HEK293 (cell line): ENCODE results near the gene SMAD7.

Experiments used
- CTCF ChIA-PET: fragments of 350-600 bp; formaldehyde crosslinking; extraction: SDS; loops from one replicate; lab custom pipeline; 2021; ENCODE audit warnings: antibody characterized with exemption; lab: Yijun Ruan, JAX
- POLR2A ChIA-PET: fragments of 300-600 bp; formaldehyde crosslinking; extraction: SDS; loops from one replicate; lab custom pipeline; 2020; ENCODE audit warnings: antibody characterized with exemption, inconsistent platforms; lab: Yijun Ruan, JAX
- H3K27ac ChIP-seq: fragments of 200-500 bp; sonication (Bioruptor generic); 2 replicates; pipeline ENCODE4 v1.5.1; 2014; ENCODE audit warnings: low read depth, low read length, control low read depth, inconsistent platforms; ENCODE audit errors: extremely low read depth
- H3K36me3 ChIP-seq, 2 experiments: fragments of 200-500 bp in 1 of 2; sonication (Bioruptor generic) in 1 of 2; 1 replicate in 1 of 2; 2 replicates in 1 of 2; pipeline ENCODE4 v1.5.1; 2014 to 2017; ENCODE audit warnings: inconsistent platforms in 2 of 2, low read length in 2 of 2; ENCODE audit not compliant: control insufficient read depth in 2 of 2, insufficient read depth in 1 of 2
- H3K4me1 ChIP-seq: fragments of 200-500 bp; sonication (Bioruptor generic); 2 replicates; pipeline ENCODE4 v1.5.1; 2014; ENCODE audit warnings: mild to moderate bottlenecking, low read length, inconsistent platforms; ENCODE audit not compliant: control insufficient read depth, insufficient read depth
- H3K4me3 ChIP-seq: 2 replicates; pipeline ENCODE4 v1.5.1; 2011; ENCODE audit warnings: low read depth, mild to moderate bottlenecking, control low read depth, low read length, moderate library complexity
- H3K9me3 ChIP-seq: fragments of 200-500 bp; sonication (Bioruptor generic); 2 replicates; pipeline ENCODE4 v1.5.1; 2014; ENCODE audit warnings: low read depth, low read length, inconsistent platforms; ENCODE audit not compliant: control insufficient read depth, insufficient read depth
- KLF16 ChIP-seq: fragments of 450-650 bp; formaldehyde crosslinking; IDR thresholded peaks from 2 replicates; pipeline ENCODE4 v1.5.1; 2017; ENCODE audit warnings: missing biosample characterization, missing genetic modification characterization
- MYNN ChIP-seq: fragments of 450-650 bp; formaldehyde crosslinking; IDR thresholded peaks from 2 replicates; pipeline ENCODE4 v1.5.1; 2016; ENCODE audit warnings: missing biosample characterization, missing genetic modification characterization, borderline replicate concordance
- OSR2 ChIP-seq: fragments of 450-650 bp; formaldehyde crosslinking; IDR thresholded peaks from 2 replicates; pipeline ENCODE4 v1.5.1; 2016; ENCODE audit warnings: missing biosample characterization, missing genetic modification characterization
- SP3 ChIP-seq: fragments of 450-650 bp; formaldehyde crosslinking; IDR thresholded peaks from 2 replicates; pipeline ENCODE4 v1.5.1; 2016; ENCODE audit warnings: missing biosample characterization, missing genetic modification characterization
- ZEB2 ChIP-seq: fragments of 450-650 bp; formaldehyde crosslinking; IDR thresholded peaks from 2 replicates; pipeline ENCODE4 v1.5.1; 2016; ENCODE audit warnings: missing biosample characterization, missing genetic modification characterization
- ZFP37 ChIP-seq: fragments of 450-650 bp; formaldehyde crosslinking; IDR thresholded peaks from 2 replicates; pipeline ENCODE4 v1.5.1; 2016; ENCODE audit warnings: missing biosample characterization, missing genetic modification characterization
- ZNF239 ChIP-seq: fragments of 450-650 bp; formaldehyde crosslinking; IDR thresholded peaks from 2 replicates; pipeline ENCODE4 v1.5.1; 2016; ENCODE audit warnings: missing biosample characterization, missing genetic modification characterization
- ZNF24 ChIP-seq: fragments of 450-650 bp; formaldehyde crosslinking; IDR thresholded peaks from 2 replicates; pipeline ENCODE4 v1.5.1; 2016; ENCODE audit warnings: missing biosample characterization, missing genetic modification characterization
- ZNF335 ChIP-seq: fragments of 450-650 bp; formaldehyde crosslinking; conservative IDR thresholded peaks from 2 replicates; pipeline ENCODE4 v1.5.1; 2016; ENCODE audit warnings: missing biosample characterization, missing genetic modification characterization
- ZNF366 ChIP-seq: fragments of 450-650 bp; formaldehyde crosslinking; conservative IDR thresholded peaks from 2 replicates; pipeline ENCODE4 v1.5.1; 2016; ENCODE audit warnings: missing biosample characterization, missing genetic modification characterization
- ZNF391 ChIP-seq: fragments of 450-650 bp; formaldehyde crosslinking; IDR thresholded peaks from 2 replicates; pipeline ENCODE4 v1.5.1; 2016; ENCODE audit warnings: low read depth, missing biosample characterization, missing genetic modification characterization, borderline replicate concordance
- ZNF558 ChIP-seq: fragments of 450-650 bp; formaldehyde crosslinking; IDR thresholded peaks from 2 replicates; pipeline ENCODE4 v1.5.1; 2016; ENCODE audit warnings: missing biosample characterization, missing genetic modification characterization
- ZNF660 ChIP-seq: fragments of 450-650 bp; IDR thresholded peaks from 2 replicates; pipeline ENCODE4 v1.5.1; 2018; ENCODE audit warnings: missing biosample characterization, mild to moderate bottlenecking, missing genetic modification characterization
- ZNF843 ChIP-seq: fragments of 450-650 bp; formaldehyde crosslinking; IDR thresholded peaks from 2 replicates; pipeline ENCODE4 v1.5.1; 2016; ENCODE audit warnings: missing biosample characterization, missing genetic modification characterization
- TF ChIP-seq, protein P1 (sequence below): fragments of 450-650 bp; formaldehyde crosslinking; IDR thresholded peaks from 2 replicates; pipeline ENCODE4 v1.5.1; 2017; ENCODE audit warnings: missing biosample characterization, missing genetic modification characterization
- TF ChIP-seq, protein P2 (sequence below): IDR thresholded peaks from 2 replicates; pipeline ENCODE4 v1.6.1; 2011; ENCODE audit warnings: mild to moderate bottlenecking, low read depth, low read length, borderline replicate concordance
- TF ChIP-seq, protein P3 (sequence below): fragments of 450-650 bp; formaldehyde crosslinking; IDR thresholded peaks from 2 replicates; pipeline ENCODE4 v1.5.1; 2016; ENCODE audit warnings: missing biosample characterization, missing genetic modification characterization
- TF ChIP-seq, protein P4 (sequence below): fragments of 450-650 bp; formaldehyde crosslinking; IDR thresholded peaks from 2 replicates; pipeline ENCODE4 v1.5.1; 2016; ENCODE audit warnings: missing biosample characterization, missing genetic modification characterization
- TF ChIP-seq, protein P5 (sequence below): fragments of 450-650 bp; formaldehyde crosslinking; IDR thresholded peaks from 2 replicates; pipeline ENCODE4 v1.5.1; 2016; ENCODE audit warnings: missing biosample characterization, missing genetic modification characterization

SMAD7 gene

DNA sequence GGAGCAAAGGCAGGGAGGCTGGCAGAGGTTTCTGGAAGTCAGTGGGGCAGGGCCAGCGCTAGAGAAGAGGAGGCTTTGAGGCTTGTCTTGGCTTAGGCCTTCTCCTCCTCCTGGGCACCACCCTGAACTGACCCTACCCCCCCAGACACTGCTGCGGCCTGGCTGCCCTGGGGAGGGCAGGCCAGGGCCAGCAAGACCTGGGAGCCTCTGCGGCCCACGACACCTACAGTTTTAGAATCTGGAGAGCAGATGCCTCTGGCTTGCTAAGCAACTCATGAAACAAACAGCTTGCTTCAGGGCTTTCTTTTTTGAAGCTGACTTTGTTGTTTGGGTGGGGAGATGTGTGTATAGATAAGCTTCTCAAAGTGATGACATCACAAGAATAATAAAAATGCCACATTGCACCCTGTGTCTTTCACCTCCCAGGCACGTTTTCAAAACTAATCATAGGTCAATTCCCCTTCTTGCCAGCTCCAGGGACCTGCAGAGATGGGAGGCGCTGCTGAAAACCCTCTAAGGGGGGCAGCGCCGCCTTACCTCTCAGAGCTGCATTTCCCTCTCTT, 46.2 kb upstream of the SMAD7 start (continued):
- TF ChIP-seq, protein P1, sequence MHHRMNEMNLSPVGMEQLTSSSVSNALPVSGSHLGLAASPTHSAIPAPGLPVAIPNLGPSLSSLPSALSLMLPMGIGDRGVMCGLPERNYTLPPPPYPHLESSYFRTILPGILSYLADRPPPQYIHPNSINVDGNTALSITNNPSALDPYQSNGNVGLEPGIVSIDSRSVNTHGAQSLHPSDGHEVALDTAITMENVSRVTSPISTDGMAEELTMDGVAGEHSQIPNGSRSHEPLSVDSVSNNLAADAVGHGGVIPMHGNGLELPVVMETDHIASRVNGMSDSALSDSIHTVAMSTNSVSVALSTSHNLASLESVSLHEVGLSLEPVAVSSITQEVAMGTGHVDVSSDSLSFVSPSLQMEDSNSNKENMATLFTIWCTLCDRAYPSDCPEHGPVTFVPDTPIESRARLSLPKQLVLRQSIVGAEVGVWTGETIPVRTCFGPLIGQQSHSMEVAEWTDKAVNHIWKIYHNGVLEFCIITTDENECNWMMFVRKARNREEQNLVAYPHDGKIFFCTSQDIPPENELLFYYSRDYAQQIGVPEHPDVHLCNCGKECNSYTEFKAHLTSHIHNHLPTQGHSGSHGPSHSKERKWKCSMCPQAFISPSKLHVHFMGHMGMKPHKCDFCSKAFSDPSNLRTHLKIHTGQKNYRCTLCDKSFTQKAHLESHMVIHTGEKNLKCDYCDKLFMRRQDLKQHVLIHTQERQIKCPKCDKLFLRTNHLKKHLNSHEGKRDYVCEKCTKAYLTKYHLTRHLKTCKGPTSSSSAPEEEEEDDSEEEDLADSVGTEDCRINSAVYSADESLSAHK (tag by site-specific recombination) = peak; percentile 47; the same call in 1 of the 2 replicates
- TF ChIP-seq SP3 (tag by site-specific recombination) = peak; percentile 33; the same call in 1 of the 2 replicates
- peak; percentile 64; the same call in 1 of the 2 replicates for TF ChIP-seq ZEB2 (tag by site-specific recombination)
- TF ChIP-seq ZNF239 (tag by site-specific recombination) = no peak
- TF ChIP-seq, protein P2, sequence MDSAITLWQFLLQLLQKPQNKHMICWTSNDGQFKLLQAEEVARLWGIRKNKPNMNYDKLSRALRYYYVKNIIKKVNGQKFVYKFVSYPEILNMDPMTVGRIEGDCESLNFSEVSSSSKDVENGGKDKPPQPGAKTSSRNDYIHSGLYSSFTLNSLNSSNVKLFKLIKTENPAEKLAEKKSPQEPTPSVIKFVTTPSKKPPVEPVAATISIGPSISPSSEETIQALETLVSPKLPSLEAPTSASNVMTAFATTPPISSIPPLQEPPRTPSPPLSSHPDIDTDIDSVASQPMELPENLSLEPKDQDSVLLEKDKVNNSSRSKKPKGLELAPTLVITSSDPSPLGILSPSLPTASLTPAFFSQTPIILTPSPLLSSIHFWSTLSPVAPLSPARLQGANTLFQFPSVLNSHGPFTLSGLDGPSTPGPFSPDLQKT = no peak
- TF ChIP-seq ZNF660 = no peak
- TF ChIP-seq, protein P3, sequence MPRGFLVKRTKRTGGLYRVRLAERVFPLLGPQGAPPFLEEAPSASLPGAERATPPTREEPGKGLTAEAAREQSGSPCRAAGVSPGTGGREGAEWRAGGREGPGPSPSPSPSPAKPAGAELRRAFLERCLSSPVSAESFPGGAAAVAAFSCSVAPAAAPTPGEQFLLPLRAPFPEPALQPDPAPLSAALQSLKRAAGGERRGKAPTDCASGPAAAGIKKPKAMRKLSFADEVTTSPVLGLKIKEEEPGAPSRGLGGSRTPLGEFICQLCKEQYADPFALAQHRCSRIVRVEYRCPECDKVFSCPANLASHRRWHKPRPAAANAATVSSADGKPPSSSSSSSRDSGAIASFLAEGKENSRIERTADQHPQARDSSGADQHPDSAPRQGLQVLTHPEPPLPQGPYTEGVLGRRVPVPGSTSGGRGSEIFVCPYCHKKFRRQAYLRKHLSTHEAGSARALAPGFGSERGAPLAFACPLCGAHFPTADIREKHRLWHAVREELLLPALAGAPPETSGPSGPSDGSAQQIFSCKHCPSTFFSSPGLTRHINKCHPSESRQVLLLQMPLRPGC = peak; percentile 51; the same call in 1 of the 2 replicates
- TF ChIP-seq ZNF843 (tag by site-specific recombination) = peak; percentile 74
- peak; percentile 76 for TF ChIP-seq KLF16 (tag by site-specific recombination)
- TF ChIP-seq, protein P4, sequence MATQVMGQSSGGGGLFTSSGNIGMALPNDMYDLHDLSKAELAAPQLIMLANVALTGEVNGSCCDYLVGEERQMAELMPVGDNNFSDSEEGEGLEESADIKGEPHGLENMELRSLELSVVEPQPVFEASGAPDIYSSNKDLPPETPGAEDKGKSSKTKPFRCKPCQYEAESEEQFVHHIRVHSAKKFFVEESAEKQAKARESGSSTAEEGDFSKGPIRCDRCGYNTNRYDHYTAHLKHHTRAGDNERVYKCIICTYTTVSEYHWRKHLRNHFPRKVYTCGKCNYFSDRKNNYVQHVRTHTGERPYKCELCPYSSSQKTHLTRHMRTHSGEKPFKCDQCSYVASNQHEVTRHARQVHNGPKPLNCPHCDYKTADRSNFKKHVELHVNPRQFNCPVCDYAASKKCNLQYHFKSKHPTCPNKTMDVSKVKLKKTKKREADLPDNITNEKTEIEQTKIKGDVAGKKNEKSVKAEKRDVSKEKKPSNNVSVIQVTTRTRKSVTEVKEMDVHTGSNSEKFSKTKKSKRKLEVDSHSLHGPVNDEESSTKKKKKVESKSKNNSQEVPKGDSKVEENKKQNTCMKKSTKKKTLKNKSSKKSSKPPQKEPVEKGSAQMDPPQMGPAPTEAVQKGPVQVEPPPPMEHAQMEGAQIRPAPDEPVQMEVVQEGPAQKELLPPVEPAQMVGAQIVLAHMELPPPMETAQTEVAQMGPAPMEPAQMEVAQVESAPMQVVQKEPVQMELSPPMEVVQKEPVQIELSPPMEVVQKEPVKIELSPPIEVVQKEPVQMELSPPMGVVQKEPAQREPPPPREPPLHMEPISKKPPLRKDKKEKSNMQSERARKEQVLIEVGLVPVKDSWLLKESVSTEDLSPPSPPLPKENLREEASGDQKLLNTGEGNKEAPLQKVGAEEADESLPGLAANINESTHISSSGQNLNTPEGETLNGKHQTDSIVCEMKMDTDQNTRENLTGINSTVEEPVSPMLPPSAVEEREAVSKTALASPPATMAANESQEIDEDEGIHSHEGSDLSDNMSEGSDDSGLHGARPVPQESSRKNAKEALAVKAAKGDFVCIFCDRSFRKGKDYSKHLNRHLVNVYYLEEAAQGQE = no peak
- peak; percentile 80; the same call in 1 of the 2 replicates for TF ChIP-seq ZNF24
- peak; percentile 91 for TF ChIP-seq ZNF366 (tag by site-specific recombination)
- TF ChIP-seq ZNF558 (tag by site-specific recombination) = peak; percentile 80
- TF ChIP-seq, protein P5, sequence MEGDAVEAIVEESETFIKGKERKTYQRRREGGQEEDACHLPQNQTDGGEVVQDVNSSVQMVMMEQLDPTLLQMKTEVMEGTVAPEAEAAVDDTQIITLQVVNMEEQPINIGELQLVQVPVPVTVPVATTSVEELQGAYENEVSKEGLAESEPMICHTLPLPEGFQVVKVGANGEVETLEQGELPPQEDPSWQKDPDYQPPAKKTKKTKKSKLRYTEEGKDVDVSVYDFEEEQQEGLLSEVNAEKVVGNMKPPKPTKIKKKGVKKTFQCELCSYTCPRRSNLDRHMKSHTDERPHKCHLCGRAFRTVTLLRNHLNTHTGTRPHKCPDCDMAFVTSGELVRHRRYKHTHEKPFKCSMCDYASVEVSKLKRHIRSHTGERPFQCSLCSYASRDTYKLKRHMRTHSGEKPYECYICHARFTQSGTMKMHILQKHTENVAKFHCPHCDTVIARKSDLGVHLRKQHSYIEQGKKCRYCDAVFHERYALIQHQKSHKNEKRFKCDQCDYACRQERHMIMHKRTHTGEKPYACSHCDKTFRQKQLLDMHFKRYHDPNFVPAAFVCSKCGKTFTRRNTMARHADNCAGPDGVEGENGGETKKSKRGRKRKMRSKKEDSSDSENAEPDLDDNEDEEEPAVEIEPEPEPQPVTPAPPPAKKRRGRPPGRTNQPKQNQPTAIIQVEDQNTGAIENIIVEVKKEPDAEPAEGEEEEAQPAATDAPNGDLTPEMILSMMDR (tag by site-specific recombination) = peak; percentile 59
- TF ChIP-seq, all 188 proteins: peak for 41

DNA sequence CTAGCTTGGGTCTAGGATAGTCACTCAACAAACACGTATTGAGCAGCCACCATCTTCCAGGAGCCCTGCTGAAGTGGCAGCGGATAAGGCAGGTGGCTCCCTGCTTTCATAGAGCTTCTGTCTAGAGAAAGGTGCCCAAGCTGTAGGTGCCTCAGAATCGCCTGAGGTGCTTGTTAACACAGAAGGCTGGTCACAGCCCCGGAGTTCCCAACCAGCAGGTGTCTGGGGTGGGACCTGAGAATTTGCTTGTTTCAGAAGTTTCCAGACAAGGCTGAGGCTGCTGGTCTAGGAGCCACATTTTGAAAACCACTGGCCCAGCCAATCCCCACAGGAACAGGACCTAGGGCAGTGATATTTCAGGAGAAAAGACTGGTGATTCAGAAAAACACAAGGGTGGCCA, 45.3 kb upstream of the SMAD7 start:
- H3K4me1 ChIP-seq = peaks cover 43% of the 10 kb centered on the region
- no peak overlapping the region; the same call in 1 of the 2 replicates for H3K27ac ChIP-seq
- H3K36me3 ChIP-seq = no peaks in the 10 kb centered on the region
- no peak overlapping the region for H3K4me3 ChIP-seq
- TF ChIP-seq ZFP37 (tag by site-specific recombination) (no peak), ZNF335 (tag by site-specific recombination) (no peak), MYNN (tag by site-specific recombination) (no peak), OSR2 (tag by site-specific recombination) (peak; percentile 53; the same call in 1 of the 2 replicates), ZNF391 (tag by site-specific recombination) (no peak)
- TF ChIP-seq, all 188 proteins: peak for 1
- ChIA-PET POLR2A (interaction anchor here (0.7 to 9.4 kb wide), 7 partner anchors 13 to 452 kb away, joined by 3 to 252 read pairs (median 8); partner anchors contain the start of gene SMAD7), CTCF (interaction anchor here (0.6 to 1.4 kb wide), 4 partner anchors 11 to 434 kb away, joined by 3 to 4 read pairs (median 3); no protein-coding TSS in a partner anchor)
- H3K9me3 ChIP-seq = no peaks in the 10 kb centered on the region
